DMS153 treated with DMSO at 0.1 percent for 48 hours (cell line): ENCODE results near the gene CCDC171.
"Not testable (repeated sequence)": the region's sequence is repeated elsewhere in the genome, so short reads cannot be mapped to it uniquely, and the experiment has no call there.

Experiments
- DNase-seq: peaks from one replicate; lab custom pipeline; 2025; ENCODE audit not compliant: unreplicated experiment; lab: John Stamatoyannopoulos, UW

The CCDC171 gene

DNA sequence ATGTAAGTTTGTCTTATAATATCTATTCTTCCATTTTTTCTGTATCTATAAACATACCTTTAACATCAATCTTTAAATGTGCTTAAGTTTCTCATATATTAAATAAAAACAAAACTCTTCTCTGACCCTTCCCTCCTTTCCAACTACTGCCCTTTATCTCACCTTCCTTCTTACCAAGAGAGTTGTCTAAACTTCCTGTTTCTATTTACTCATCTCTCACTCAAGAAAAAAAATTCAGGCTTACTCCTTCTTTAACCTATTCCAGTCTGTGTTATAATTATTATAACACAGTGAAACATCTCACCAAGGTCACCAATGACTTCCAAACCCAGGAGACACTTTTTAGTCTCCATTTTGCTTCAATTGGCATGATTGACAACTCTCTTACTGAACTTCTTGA is 140.9 kb downstream of the CCDC171 start:
- no peak for DNase-seq

DNA sequence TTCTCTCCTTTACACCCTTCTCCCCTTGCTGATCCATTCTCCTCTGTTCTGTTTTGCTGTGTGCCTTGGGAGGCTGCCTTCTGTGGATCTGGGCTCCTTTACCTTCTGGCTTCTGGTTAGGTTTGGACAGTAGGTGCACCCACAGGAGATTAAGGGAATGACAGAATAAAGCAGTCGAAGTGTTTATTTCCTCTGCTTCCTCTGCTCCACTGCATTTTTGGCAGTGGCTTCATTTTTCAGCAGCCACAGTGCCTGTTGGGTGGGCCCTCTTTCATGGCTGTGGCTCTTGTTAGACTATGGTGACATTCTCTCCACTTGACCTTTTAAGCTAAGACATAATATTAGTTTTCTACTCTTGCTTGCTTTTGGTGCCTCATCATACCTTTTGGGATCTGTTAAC is 144.1 kb downstream of the CCDC171 start:
- DNase-seq: no peak

DNA sequence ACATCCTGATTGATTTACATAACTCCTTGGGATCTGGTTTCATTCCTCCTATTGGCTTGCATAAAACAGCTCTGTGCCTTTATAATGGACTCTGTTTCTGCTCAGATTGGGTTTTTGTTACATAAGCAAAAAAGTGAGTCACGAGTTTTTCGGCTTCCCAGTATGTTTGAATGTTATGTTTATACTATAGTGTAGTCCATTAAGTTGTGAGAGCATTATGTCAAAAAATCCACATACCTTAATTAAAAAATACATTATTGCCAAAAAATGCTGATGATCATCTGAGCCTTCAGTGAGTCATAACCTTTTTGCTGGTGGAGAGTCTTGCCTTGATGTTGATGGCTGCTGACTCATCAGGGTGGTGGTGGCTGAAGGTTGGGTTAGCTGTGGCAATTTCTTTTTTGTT is 144.6 kb downstream of the CCDC171 start:
- no peak for DNase-seq

DNA sequence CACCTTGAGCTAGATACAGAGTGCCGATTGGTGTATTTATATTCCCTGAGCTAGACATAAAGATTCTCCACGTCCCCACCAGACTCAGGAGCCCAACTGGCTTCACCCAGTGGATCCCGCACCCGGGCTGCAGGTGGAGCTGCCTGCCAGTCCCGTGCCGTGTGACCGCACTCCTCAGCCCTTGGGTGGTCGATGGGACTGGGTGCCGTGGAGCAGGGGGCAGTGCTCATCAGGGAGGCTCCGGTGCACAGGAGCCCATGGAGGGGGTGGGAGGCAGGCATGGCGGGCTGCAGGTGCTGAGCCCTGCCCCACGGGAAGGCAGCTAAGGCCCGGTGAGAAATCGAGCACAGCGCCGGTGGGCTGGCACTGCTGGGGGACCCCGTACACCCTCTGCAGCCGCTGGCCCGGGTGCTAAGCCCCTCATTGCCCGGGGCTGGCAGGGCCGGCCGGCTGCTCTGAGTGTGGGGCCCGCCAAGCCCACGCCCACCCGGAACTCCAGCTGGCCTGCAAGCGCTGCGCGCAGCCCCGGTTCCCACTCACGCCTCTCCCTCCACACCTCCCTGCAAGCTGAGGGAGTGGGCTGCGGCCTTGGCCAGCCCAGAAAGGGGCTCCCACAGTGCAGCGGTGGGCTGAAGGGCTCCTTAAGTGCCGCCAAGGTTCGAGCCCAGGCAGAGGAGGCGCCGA is 147.2 kb downstream of the CCDC171 start:
- not testable (repeated sequence) for DNase-seq

DNA sequence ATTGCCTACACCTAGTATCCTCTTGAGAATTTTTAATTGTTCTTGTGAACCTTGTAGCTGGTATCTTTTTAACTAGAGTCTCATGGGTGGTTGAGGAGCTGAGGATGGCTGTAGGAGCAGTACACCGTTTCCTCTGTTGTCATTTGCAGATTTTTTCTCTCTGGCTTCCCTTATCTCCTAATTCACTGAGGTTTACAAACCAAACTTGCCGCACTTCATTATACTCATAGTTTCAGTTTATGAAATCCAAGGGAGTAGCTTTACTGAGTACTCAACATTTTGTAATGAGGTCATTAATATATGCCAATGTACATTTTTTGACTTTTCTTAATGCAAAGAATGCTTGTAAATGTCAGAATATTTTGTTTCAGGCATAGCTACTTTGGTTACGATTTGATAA is 154.2 kb downstream of the CCDC171 start:
- DNase-seq: no peak

DNA sequence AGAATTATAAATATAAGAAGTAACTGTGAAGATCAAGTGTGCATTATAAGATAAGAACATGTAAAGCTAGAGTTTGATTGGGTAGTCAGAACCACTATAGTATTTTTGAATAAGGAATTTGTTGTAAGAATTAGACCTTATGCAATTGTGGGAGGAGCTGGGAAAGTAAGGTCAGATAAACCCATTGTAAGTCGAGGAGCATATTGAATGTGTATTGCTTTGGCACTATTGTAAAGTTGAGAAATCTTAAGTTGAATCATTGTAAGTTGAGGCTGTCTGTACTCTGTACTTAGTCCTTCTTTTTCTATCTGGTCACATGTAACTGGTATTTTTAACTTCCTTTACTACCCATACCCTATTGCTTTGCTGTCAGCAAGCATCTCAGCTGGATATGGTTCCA is 158.7 kb downstream of the CCDC171 start:
- no peak for DNase-seq

DNA sequence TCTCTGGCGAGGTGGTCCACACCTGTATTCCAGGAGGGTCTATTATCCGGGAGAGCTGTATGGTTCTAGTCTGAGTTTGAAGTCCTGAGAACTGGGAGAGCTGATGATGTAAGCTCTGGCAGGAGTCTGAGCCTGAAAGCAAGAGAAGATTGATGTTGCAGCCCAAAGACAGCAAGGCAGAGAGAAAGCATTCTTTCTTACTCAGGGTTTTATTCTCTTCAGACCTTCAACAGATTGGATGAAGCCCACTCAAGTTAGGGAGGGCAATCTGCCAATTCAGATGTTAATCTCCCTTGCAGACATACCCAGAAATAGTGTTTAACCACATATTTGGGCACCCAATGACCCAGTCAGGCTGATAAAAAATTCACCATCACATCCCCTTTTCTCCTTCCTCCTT is 159.1 kb downstream of the CCDC171 start:
- no peak for DNase-seq

DNA sequence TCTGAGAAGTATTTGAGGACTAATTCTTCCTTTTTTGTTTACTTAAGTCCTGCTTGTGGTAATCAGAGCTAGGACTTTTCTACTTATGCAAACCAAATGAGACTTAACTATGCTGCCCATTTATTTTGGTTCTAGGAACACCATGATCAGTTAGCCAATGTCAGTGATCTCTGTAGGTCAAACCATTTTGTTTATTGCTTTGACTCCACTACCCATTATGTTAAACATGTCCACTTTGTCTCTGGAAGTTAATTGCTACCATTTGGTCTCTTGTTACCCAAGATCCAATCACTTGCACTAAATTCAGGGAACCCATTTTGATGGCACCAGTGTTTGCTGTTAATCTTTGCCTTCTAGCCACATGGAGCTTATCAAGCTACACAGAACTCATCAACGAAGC is 161.9 kb downstream of the CCDC171 start:
- DNase-seq: no peak

DNA sequence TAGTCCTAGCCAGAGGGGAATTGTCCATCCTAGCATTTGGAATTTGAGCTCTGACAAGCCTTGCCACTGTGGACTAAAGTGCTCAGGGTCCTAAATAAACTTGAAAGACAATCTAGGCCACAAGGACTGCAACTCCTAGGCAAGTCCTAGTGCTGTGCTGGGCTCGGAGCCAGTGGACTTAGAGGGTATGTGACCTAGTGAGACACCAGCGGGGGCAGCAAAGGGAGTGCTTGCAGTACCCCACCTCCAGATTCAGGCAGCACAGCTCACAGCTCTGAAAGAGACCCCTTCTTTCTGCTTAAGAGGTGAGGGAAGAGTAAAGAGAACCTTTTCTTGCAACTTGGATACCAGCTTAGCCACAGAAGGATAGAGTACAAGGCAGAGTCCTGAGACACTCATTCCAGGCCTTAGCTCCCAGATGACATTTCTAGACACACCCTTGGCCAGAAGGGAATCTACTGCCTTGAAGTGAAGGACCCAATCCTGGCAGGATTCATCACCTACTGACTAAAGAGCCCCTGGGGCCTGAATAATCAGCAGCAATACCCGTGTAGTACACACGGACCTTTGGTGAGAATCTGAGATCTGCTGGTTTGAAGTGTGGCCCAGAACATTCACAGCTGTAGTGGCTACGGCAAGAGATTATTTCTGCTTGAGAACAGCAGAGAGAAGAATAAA is 164.6 kb downstream of the CCDC171 start:
- DNase-seq: no peak

DNA sequence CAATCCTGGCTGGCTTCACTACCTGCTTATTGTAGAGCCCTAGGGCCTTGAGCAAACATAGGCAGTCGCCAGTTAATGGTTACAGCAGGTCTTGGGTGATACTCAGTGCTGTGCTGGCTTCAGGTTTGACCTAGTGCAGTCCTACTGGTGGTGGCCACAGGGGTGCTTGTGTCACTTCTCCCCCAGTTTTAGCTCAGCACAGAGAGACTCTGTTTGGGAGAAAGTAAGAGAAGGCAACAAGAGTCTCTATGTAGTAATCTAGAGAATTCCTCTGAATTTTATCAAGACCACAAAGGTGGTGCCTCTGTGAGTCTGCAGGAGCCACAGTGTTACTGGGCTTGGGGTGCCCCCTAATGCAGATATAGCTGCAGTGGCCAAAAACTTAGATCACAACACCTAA is 165.6 kb downstream of the CCDC171 start:
- no peak for DNase-seq

DNA sequence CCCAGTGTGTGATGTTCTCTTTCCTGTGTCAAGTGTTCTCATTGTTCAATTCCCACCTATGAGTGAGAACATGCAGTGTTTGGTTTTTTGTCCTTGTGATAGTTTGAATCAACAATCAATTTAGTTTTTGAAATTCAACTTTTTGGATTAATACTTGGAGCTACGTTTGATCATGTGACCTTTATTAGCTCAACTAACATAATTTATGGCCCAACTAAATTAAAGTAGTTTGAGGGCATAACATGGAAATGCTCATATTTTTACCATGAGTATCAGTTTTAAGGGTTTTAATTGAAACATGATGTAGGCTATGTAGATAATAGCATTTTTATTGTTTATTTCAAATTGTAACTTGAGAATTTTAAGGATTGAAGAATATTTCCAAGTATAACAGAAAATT is 168.0 kb downstream of the CCDC171 start:
- no peak for DNase-seq

DNA sequence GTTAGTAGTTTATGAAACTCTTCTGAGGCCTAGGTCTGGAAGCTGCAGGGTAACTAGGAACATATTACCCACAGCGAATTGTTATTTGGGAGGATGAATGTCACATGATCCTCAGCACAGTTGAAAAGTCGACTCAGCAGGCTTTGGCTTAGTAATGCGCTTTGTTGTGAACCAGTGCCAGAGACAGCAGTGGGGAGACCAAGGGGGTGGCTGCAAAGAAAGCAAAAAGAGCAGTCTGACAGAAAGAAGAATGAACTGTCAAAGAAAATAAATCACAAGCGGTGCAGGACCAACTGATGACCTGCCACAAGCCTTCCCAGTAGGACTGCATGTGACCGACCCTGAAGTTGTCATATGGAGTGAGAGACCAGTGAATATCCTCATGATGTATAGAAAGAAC is 170.0 kb downstream of the CCDC171 start:
- no peak for DNase-seq

DNA sequence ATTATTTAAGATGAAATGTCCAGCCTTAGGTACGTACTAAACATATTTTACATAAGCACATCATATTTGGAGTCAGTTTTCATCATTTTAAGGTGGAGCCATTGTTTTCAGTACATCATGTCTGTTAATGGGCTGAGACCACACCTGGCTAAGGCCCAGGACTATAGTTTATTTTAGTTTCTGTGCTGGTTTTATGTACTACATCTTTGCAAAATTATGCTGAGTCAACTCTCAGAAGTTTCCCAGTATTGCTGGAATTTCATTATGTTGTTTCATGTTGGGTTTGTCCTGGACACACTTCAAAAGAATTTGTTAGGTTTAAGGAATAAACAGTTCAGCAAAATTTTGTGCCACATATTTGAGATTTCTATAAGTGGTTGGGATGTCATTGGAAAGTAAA is 171.2 kb downstream of the CCDC171 start:
- no peak for DNase-seq

DNA sequence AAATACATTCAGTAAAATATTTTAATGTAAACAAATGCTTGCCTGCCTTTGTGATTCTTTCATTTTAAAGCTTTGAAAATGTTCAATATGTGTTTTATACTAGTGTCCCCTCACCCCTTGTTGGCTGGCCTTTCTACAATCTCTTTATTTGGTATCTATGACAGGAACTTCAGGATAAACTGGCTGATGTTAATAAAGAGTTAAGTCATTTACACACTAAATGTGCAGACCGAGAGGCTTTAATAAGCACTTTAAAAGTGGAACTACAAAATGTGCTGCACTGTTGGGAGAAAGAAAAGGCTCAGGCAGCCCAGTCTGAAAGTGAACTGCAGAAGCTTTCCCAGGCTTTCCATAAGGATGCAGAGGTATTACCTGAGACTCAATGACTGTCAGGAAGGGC is 171.8 kb downstream of the CCDC171 start:
- DNase-seq: no peak

DNA sequence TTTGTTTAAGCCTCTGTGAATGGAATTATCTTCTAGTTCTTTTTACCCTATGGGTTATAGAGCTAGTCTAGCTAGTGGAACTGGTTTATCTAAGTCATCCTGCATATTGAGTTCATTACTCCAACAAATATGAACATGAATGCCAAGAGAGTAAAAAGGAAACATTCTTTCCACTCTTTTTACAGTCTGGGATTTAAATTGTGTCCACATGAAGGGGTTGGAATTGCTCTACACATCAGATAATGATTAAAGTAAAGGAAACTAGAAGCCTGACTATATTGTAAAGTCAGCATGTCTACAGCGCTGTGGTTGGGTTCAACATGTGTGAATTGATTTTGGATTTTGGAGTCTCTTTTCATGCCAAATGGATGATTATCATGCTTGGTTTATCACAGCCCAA is 173.1 kb downstream of the CCDC171 start:
- no peak for DNase-seq

DNA sequence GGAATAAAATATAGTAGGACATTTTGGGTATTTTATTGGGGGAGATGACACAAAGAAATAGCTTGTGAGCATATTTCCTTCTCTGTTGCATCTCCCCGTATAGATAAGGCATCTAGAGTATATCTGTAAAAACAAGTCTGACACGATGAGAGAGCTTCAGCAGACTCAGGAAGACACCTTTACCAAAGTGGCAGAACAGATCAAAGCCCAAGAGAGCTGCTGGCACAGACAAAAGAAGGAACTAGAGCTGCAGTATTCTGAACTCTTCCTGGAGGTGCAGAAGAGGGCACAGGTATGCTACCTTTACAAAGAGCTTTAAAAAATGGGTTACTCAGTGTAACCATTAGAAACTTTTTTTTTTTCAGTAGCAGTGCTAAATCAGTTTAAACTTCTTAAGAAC is 176.7 kb downstream of the CCDC171 start:
- DNase-seq: no peak

DNA sequence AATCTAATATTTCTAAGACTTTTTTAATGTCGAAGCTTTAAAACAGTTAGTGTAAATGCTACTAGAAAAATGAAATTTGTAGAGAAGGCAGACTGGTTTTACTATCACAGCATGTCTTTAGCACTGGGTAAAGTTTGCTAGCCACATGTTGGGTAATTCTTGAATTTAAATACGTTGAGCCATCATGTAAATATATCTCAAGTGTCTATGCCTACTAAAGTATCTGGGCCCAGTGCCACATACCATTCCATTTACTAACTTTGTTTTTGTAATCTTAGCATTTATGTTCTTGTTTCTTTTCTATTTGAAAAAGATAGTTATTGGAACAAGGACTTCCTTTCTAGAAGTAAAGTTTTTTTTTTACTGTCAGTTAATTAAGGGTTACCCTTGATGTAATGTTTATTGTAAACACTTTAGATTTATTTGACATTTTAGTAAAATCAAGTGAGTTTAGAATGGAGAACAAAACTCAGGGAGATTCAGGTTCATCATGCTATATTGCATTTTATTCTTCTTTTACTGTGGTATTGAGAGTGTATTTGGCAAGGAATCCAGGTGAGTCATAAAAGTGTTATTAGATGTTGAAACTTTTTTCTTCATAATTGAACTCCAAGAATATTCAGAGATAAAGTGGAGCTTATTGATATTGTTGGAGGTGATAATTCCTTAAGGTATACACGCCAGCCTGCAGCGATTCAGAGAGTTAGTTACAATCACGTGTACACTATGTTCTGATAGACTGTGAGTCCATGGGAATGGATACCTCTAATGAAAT is 182.4 kb downstream of the CCDC171 start:
- no peak for DNase-seq

DNA sequence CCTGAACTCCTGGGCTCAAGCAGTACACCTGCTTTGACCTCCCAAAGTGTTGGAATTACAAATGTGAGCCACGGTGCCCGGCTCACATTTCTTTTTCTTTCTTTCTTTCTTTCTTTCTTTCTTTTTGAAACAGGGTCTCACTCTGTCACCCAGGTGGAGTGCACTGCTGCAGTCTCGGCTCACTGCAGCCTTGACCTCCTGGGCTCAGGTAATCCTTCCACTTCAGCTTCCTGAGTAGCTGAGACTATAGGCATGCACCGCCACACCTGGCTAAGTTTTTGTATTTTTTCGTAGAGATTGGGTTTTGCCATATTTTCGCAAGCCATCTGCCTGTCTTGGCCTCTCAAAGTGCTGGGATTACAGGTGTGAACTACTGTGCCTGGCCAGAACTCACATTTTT is 183.7 kb downstream of the CCDC171 start:
- DNase-seq: no peak

DNA sequence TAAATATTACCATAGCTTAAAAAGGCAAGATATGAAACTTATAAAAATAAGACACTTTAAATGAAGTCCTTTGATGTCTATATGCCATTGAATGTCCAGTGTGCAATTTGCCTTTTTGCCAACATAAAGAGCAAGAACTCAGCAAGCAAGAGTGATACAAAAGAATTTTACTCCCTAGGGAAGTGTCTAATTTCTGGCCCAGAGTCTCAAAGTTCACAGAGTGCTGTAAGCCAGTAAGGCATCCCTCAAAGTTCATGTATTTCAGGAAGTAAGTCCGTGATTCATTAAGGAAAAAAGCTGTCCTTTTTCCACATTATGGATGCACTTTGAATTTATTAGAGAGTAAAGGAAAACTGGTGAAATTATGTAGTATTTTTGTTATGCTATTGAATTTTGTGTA is 185.2 kb downstream of the CCDC171 start:
- DNase-seq: no peak

DNA sequence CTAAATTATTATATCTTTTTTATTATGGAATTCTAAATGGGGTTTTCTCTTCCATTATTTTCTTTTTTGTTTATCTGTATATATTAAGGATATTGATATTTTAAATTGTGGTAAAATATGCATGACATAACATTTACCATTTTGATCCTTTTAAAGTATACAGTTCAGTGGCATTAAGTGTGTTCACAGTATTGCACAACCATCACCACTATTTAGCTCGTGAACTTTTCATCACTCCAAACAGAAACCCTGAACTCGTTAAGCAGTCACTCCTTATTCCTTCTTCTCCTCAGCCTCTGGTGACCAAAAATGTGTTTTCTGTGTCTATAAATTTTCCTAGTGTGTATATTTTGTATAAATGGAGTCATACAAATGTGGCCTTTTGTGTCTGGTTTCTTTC is 188.2 kb downstream of the CCDC171 start:
- DNase-seq: no peak

DNA sequence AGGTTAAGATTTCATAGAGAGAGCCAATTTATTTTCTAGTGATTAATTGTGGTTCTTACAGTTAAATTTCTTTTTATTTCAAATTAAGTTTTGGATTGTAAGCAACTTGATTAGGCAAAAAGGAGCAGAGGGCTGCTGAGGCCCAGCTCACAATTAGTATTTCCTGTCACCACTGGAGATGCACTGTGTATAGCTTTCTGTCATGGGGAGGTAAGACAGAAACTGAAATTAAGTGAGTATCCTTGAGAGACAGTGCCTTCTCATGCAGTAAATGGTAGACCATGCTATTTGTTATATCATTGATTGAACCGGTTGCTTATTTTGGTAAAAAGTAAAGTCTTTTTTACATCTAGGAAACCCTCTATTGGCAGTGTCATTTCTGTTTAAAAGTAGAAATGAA is 190.7 kb downstream of the CCDC171 start:
- DNase-seq: no peak

DNA sequence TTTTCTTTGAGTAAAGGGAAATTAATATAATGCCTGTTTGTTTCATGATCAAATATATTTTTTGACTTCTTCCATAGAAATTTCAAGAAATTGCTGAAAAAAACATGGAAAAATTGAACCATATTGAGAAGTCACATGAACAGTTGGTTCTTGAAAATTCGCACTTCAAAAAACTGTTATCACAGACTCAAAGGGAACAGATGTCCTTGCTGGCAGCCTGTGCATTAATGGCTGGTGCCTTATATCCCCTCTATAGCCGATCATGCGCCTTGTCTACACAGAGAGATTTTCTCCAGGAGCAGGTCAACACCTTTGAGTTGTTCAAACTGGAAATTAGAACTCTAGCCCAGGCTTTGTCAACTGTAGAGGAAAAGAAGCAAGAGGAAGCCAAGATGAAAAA is 191.4 kb downstream of the CCDC171 start:
- no peak for DNase-seq
